Measurements from ENCODE around the gene BICD1. TPM values are rescaled to one million over a fixed set of nuclear protein-coding genes. Genes with fewer than 3 reads are reported as not detected.
A peak's percentile ranks its signal among the peaks of the same experiment; 100 is the strongest.

Gene BICD1
- total RNA-seq, 6 donors from 2014 or later = 11.3 to 44.0 (median 15.4) TPM

DNA sequence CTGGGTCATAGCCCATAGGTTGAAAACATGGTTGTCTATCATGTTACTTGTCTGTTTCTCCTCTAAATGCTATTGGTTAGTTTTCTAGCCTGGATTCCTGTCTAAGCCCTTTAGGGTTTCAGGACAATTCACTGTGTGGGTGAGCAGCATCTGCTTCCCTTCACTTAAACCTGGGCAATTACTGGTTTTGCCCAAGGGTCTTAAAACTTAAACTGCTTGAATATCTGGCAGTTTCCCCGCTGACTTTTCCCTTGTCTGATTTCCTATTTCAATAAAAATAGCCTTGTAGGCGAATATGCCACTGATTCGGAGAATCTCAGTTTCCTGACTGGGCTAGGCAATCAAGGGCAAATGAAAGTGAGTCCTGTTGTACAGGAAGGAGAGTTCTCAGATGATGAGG, 154.0 kb downstream of the BICD1 start:
- whole genome bisulfite sequencing, 2 donors = 88 to 90% methylated on average over 3 of the region's 3 CpGs
- Histone ChIP-seq H3K4me3 (no peak overlapping the region), H3K36me3 (no peaks in the 10 kb centered on the region), H3K9me3 (no peaks in the 10 kb centered on the region), H3K27me3 (no peaks in the 10 kb centered on the region), H3K4me1 (no peaks in the 10 kb centered on the region), H3K27ac (no peak overlapping the region)
- ATAC-seq (ENCODE audit: low FRiP score in 2 of 2) = no peak
- DNase-seq = no peak
- TF ChIP-seq, protein P1, sequence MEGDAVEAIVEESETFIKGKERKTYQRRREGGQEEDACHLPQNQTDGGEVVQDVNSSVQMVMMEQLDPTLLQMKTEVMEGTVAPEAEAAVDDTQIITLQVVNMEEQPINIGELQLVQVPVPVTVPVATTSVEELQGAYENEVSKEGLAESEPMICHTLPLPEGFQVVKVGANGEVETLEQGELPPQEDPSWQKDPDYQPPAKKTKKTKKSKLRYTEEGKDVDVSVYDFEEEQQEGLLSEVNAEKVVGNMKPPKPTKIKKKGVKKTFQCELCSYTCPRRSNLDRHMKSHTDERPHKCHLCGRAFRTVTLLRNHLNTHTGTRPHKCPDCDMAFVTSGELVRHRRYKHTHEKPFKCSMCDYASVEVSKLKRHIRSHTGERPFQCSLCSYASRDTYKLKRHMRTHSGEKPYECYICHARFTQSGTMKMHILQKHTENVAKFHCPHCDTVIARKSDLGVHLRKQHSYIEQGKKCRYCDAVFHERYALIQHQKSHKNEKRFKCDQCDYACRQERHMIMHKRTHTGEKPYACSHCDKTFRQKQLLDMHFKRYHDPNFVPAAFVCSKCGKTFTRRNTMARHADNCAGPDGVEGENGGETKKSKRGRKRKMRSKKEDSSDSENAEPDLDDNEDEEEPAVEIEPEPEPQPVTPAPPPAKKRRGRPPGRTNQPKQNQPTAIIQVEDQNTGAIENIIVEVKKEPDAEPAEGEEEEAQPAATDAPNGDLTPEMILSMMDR (IDR thresholded peaks at IDR 0.05) = no peak
- TF ChIP-seq POLR2AphosphoS5 (IDR thresholded peaks at IDR 0.05) = no peak
- no peak for TF ChIP-seq EP300 (IDR thresholded peaks at IDR 0.05)
- no peak for TF ChIP-seq POLR2A (IDR thresholded peaks at IDR 0.05)

DNA sequence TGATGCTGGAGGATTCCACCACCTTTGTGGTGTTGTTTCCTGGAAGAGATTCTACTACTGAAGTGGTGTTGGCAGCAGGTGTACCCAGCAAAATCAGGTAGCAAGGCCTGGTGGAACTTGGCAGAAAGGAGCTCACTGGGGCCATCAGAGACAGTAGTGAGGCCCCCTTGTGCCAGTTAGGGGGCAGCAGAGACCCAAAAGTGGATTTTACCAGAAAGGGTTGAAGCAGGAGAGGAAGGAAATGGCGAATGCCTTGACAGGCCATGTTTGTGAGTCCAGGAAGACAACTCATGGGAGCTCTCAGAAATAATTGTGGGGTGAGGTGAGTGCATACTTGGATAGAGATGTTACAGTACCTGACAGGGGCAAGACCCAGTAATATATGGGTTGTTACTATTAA, 155.0 kb downstream of the BICD1 start:
- no peaks in the 10 kb centered on the region for H3K36me3 ChIP-seq
- no peak overlapping the region for H3K27ac ChIP-seq
- DNase-seq (no peak), ATAC-seq (ENCODE audit: low FRiP score in 2 of 2) (no peak)
- TF ChIP-seq POLR2AphosphoS5 (IDR thresholded peaks at IDR 0.05) (no peak), EP300 (IDR thresholded peaks at IDR 0.05) (no peak), POLR2A (IDR thresholded peaks at IDR 0.05) (no peak)
- TF ChIP-seq, protein P1 (IDR thresholded peaks at IDR 0.05) = no peak
- H3K9me3 ChIP-seq = no peaks in the 10 kb centered on the region
- H3K27me3 ChIP-seq = no peaks in the 10 kb centered on the region
- 74 to 92% methylated on average over 1 of the region's 1 CpG for WGBS, 2 donors
- H3K4me3 ChIP-seq = no peak overlapping the region
- no peaks in the 10 kb centered on the region for H3K4me1 ChIP-seq

- Histone ChIP-seq H3K27me3 (no peaks in the 10 kb centered on the region), H3K4me3 (no peak overlapping the region), H3K36me3 (no peaks in the 10 kb centered on the region), H3K27ac (no peak overlapping the region), H3K4me1 (no peaks in the 10 kb centered on the region), H3K9me3 (no peaks in the 10 kb centered on the region)
- ATAC-seq (ENCODE audit: low FRiP score in 2 of 2) (no peak), DNase-seq (no peak)
- no peak for TF ChIP-seq POLR2A (IDR thresholded peaks at IDR 0.05)
- no peak for TF ChIP-seq POLR2AphosphoS5 (IDR thresholded peaks at IDR 0.05)
- no peak for TF ChIP-seq EP300 (IDR thresholded peaks at IDR 0.05)
- TF ChIP-seq, protein P1 (IDR thresholded peaks at IDR 0.05) = no peak
- WGBS, 2 donors = 41 to 48% methylated on average over 5 of the region's 5 CpGs
These were observed 158.3 kb downstream of the BICD1 start for GRCh38 chr12:32264961-32265360.

- no peak overlapping the region for H3K4me3 ChIP-seq
- no peak overlapping the region for H3K27ac ChIP-seq
- no peaks in the 10 kb centered on the region for H3K36me3 ChIP-seq
- WGBS, 2 donors = 71 to 84% methylated on average over 7 of the region's 7 CpGs
- H3K4me1 ChIP-seq = no peaks in the 10 kb centered on the region
- DNase-seq (no peak), ATAC-seq (ENCODE audit: low FRiP score in 2 of 2) (no peak)
- H3K9me3 ChIP-seq = no peaks in the 10 kb centered on the region
- no peak for TF ChIP-seq POLR2AphosphoS5 (IDR thresholded peaks at IDR 0.05)
- no peak for TF ChIP-seq POLR2A (IDR thresholded peaks at IDR 0.05)
- TF ChIP-seq, protein P1 (IDR thresholded peaks at IDR 0.05) = no peak
- TF ChIP-seq EP300 (IDR thresholded peaks at IDR 0.05) = no peak
- H3K27me3 ChIP-seq = no peaks in the 10 kb centered on the region
These were observed 158.8 kb downstream of the BICD1 start for GRCh38 chr12:32265456-32265855.

DNA sequence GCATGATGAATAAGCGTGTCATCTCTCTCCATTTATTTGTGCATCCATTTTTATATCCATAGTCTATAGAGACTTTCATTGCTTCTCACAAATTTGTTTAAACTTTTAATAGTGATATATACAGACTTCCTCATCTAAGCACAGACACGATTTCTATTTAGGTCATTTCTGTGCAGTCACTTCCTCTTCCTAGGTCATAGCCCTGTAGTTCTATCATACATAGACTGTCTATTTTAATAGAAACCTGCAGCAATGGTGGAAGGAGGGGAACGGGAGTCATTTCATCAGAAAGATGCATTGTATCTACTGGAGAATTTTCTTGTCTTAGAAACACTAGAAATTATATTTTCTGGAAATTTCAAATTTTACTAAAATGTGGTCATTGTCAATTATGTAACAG, 159.3 kb downstream of the BICD1 start:
- Histone ChIP-seq H3K4me3 (no peak overlapping the region), H3K4me1 (peaks cover 0 to 3% (median 1%) of the 10 kb centered on the region in 4 donors), H3K36me3 (no peaks in the 10 kb centered on the region), H3K27me3 (no peaks in the 10 kb centered on the region), H3K27ac (no peak overlapping the region), H3K9me3 (no peaks in the 10 kb centered on the region)
- ATAC-seq (ENCODE audit: low FRiP score in 2 of 2) (peak in 1 of 2 donors; percentile 42), DNase-seq (no peak)
- 65 to 73% methylated on average over 3 of the region's 3 CpGs for WGBS, 2 donors
- TF ChIP-seq POLR2AphosphoS5 (IDR thresholded peaks at IDR 0.05) = no peak
- TF ChIP-seq EP300 (IDR thresholded peaks at IDR 0.05) = no peak
- no peak for TF ChIP-seq POLR2A (IDR thresholded peaks at IDR 0.05)
- TF ChIP-seq, protein P1 (IDR thresholded peaks at IDR 0.05) = no peak
